Stimulated activated CD8-positive, alpha-beta memory T cell treated with anti-CD3 and anti-CD28 coated beads, Interleukin-12 subunit alpha, Interleukin-12 subunit beta, amount 100 ng/mL, for 1 hour (primary cell): ENCODE data around the gene PARD3.
"Not testable (repeated sequence)": the region's sequence is repeated elsewhere in the genome, so short reads cannot be mapped to it uniquely, and the experiment has no call there.

Experiments
- DNase-seq: peaks from one replicate; pipeline ENCODE4 v3.0.0-alpha.2; 2020; ENCODE audit warnings: low read depth

PARD3 gene

GRCh38 chr10:34766811-34767494 is 48.1 kb downstream of the PARD3 start:
- DNase-seq: no peak

DNA sequence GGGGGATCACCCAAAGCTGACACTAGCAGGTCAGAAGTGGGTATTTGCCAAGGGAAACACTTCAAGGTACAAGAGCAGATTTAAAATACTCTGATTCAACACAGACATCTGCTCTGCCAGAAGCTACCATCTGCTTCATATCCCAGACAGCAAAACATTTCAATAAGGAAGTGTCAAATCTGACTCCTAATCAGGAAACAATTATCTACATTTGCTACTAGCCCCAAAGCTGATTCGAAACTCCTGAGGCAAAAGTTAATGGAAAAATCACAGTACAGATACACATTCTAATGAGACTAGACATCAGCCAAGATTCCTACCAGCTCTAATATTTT is 48.9 kb downstream of the PARD3 start:
- no peak for DNase-seq

GRCh38 chr10:34764472-34764946 is 50.6 kb downstream of the PARD3 start:
- DNase-seq: no peak

- no peak for DNase-seq
Observed at GRCh38 chr10:34762603-34763299, 52.3 kb downstream of the PARD3 start.

- no peak for DNase-seq
Observed at GRCh38 chr10:34762156-34762555, 52.9 kb downstream of the PARD3 start.

- DNase-seq: no peak
Observed at GRCh38 chr10:34761453-34761852, 53.6 kb downstream of the PARD3 start.

- DNase-seq: no peak
Observed at GRCh38 chr10:34760606-34761005, 54.5 kb downstream of the PARD3 start.

- DNase-seq: no peak
Observed at GRCh38 chr10:34759837-34760215, 55.3 kb downstream of the PARD3 start.

DNA sequence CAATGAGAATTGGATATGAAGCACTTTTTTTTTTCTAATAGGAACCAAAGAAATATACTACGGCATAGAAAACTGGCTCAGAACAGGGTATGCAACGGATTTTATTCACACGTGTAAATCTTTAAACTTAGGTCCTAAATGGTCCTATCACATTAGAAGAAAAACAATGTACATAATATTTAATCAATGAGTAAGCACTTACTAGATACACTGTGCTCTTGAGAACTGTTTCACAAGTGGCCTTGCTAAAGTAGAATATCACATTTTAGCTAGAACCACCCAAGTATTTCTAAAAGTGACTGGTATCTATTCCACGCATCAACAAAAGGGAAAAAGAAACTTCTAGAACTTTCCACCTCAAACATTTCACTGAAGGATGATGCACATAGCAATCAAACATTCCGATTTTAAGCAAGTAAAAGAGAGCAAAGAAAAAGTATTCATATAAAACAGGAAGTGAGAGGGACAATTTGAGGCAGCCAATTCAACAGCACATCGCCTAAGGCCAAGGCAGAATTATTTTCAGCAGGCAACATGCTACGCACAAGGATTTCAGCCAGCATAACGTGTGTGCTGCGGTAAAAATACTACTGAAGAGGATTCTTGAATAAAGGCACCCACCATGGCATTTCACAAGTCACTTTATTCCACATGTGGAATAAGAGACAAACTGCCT is 55.8 kb downstream of the PARD3 start:
- DNase-seq: no peak

DNA sequence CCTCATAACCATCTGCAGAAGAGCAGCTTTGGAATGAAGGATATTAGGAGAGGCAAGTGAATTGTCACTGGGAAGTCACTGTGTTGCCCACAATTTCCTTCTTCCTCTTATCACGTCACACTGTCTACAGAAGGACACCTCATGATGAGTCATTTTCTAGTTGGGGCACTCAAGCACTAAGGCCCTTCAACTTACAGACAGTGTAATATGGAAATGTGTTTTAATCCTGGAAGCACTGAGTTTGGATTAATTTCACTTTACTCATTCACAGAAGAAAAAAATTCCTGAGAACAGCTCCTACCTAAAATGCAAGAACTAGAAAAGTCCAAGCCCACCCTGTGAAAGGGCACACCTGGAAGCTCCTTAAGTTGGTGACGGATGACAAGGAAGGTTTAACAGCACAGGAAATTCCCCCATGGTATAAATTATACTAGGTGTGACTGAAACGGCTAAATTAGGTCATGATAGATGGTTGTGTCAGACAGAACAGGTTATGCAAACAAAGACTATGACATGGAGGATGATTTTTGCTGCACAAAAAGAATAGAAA is 56.6 kb downstream of the PARD3 start:
- no peak for DNase-seq

DNA sequence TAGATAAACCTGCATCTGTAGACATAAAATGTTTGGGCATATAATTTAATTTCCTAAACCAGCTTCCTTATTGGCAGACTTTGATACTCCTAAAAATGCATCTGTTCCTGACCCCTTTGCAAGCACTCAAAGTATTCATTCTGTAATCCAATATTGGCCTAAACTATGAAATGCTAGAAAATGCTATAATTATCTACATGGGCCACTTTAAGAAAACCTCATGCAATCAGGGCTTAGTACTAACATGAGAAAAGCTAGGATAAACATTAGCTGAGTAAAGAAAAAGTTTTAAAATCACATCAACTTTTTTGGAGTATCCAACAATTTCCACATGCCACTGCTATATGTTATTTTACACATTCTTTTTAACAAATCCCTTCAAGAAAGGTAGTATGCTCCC is 57.2 kb downstream of the PARD3 start:
- DNase-seq: no peak

GRCh38 chr10:34757181-34757580 is 57.9 kb downstream of the PARD3 start:
- DNase-seq: not testable (repeated sequence)

DNA sequence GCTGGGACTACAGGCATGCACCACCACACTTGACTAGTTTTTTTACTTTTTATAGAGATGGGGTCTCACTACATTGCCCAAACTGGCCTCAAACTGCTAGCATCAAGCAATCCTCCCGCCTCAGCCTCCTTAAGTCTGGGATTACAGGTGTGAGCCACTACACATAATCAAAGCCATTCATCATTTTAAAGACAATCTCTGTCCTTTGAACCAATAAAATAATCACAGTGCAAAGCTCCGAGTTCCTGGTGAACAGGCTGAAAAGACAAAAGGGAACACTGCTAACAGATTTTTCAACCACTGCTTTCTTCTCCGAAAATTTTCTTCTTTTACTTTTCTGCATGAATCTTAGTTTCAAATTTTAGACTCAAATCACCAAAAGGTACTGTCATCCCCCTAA is 58.5 kb downstream of the PARD3 start:
- DNase-seq: no peak

DNA sequence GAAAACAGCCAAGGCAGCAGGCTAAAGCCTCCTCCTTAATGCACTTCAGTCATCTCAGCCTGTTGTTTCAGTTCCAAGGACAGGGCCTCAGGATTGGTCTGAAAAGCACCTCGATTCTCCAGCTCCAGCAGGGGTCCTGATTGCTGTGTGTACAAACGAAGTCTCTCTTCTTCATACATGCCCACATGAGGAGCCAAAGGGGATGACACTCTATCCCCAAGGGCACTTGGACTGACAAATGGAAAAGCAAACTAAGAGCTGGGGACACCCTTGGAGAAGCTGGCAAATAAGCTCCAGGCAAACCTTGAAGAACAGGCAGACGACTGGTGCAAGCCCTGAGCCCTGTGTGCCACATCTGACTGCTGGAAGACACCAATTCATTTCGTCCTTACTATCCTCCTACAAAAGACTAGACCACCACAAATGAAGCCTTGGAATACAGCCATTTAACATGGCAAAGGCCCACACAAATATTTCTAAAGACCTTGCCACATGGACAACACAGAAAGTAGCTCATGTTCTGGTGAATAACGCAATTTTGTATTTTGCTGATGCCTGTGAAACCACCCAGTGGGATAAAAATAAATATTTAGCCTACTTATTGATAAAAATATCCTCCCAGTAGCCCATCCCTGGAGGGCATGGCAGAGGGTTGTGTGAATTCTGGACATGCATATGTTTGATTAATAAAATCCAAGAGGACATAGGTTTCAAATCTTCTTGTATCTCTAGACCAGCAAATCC is 61.9 kb downstream of the PARD3 start:
- DNase-seq: no peak

- DNase-seq: no peak
Observed at GRCh38 chr10:34751272-34751671, 63.8 kb downstream of the PARD3 start.

- DNase-seq: not testable (repeated sequence)
Observed at GRCh38 chr10:34750795-34751194, 64.3 kb downstream of the PARD3 start.

DNA sequence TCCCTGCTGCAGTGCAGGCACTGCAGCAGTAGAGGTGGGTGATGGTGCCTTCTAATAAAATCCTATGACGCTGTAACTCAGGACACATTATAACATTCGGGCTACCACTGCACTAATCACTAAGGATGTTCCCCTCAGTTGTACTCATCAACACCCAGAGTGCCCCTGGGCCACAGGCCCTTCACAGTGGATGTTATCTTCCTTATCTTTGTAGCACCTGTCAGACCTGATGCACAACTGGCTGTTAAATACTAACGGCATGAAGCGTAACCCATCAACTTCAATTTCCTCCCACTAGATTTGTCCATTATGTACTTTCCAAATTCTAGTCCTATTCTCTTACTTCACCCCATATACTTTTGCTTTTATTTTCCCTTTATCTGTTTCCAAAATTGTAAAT is 66.3 kb downstream of the PARD3 start:
- no peak for DNase-seq

- no peak for DNase-seq
Observed at GRCh38 chr10:34748357-34748756, 66.7 kb downstream of the PARD3 start.

DNA sequence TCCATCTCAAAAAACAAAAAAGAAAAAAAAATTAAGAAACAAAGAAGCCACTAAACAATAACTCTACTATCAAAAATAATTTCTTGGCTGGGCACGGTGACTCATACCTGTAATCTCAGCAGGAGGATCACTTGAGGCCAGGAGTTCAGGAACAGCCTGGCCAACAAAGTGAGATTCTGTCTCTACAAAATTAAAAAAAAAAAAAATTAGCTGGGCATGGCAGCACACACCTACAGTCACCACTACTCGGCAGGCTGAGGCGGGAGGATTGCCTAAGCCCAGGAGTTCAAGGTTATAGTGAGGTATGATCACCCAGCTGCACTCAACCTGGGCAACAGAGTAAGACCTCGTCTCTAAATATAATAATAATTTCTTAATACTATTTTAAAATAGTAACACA is 69.0 kb downstream of the PARD3 start:
- DNase-seq: no peak

- DNase-seq: no peak
Observed at GRCh38 chr10:34745244-34745643, 69.9 kb downstream of the PARD3 start.

DNA sequence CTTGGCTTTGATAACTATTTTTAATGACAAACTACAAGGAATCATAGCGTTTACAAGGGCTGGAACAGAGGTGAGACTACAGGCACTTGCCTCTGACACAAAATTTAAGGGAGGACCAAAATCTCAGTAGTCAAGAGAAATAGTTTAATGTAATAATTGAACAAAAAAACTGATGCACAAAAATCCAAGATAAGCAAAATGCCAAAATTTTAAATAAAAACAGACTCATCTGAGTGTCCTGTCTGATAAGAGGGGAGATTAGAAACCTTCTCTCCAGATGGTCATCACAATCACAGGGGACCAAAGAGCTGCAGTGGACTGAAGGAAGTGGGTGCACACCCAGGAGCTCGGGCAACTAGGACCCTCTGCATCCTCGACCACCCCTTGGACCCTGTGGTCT is 70.5 kb downstream of the PARD3 start:
- no peak for DNase-seq

DNA sequence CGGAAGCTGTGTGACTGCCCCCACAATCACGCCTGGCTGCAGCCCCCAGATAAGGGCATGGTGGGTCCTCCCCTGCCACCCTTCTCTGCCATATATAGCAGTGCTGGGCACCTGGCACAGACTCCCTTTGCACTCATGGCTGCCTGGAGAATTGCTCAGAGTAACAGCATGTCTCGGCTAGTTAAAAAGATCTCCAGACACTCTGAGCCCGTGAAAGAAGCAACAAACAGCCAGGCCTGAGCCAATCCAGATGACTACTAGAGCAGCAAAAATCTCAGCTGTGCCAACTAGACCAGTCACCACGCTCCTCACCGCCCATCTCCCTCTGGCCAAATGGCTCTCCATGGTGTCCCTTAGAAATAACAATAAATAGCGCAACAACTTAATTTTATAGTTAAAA is 71.3 kb downstream of the PARD3 start:
- DNase-seq: no peak
